ENCODE data around the gene NEDD4L.

DNA sequence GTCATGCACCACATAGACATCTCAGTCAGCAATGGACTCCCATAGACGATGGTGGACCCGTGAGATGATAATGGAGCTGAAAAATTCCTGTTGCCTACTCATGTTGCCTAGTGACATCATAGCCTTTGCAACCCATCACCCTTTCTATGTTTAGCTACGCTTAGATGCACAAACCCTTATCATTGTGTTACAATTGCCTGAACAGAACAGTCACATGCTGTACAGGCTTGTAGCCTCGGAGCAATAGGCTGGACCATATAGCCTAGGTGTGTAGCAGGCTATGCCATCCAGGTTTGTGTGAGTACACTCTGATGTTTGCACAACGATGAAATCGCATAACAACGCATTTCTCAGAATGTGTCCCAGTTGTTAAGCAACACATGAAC lies 363.2 kb downstream of the NEDD4L start:
- TF ChIP-seq ZNF8 (CRISPR knock-in tag; IDR thresholded peaks at IDR 0.05), result no peak
- no peak for TF ChIP-seq TOX (CRISPR knock-in tag; IDR thresholded peaks at IDR 0.05; ENCODE audit: borderline replicate concordance)
- no peak for TF ChIP-seq OSR1 (CRISPR knock-in tag; IDR thresholded peaks at IDR 0.05)
- no peak for TF ChIP-seq ZC3H10 (CRISPR knock-in tag; IDR thresholded peaks at IDR 0.05)
- no peak for TF ChIP-seq ZFP30 (CRISPR knock-in tag; IDR thresholded peaks at IDR 0.05)
- TF ChIP-seq, protein P1, sequence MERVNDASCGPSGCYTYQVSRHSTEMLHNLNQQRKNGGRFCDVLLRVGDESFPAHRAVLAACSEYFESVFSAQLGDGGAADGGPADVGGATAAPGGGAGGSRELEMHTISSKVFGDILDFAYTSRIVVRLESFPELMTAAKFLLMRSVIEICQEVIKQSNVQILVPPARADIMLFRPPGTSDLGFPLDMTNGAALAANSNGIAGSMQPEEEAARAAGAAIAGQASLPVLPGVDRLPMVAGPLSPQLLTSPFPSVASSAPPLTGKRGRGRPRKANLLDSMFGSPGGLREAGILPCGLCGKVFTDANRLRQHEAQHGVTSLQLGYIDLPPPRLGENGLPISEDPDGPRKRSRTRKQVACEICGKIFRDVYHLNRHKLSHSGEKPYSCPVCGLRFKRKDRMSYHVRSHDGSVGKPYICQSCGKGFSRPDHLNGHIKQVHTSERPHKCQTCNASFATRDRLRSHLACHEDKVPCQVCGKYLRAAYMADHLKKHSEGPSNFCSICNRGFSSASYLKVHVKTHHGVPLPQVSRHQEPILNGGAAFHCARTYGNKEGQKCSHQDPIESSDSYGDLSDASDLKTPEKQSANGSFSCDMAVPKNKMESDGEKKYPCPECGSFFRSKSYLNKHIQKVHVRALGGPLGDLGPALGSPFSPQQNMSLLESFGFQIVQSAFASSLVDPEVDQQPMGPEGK (CRISPR knock-in tag; IDR thresholded peaks at IDR 0.05; ENCODE audit: borderline replicate concordance), result no peak
- no peak for TF ChIP-seq ZFP3 (CRISPR knock-in tag; IDR thresholded peaks at IDR 0.05)
- no peak for TF ChIP-seq RARB (CRISPR knock-in tag; IDR thresholded peaks at IDR 0.05)
- TF ChIP-seq, protein P2, sequence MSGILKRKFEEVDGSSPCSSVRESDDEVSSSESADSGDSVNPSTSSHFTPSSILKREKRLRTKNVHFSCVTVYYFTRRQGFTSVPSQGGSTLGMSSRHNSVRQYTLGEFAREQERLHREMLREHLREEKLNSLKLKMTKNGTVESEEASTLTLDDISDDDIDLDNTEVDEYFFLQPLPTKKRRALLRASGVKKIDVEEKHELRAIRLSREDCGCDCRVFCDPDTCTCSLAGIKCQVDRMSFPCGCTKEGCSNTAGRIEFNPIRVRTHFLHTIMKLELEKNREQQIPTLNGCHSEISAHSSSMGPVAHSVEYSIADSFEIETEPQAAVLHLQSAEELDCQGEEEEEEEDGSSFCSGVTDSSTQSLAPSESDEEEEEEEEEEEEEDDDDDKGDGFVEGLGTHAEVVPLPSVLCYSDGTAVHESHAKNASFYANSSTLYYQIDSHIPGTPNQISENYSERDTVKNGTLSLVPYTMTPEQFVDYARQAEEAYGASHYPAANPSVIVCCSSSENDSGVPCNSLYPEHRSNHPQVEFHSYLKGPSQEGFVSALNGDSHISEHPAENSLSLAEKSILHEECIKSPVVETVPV (CRISPR knock-in tag; IDR thresholded peaks at IDR 0.05), result no peak
- no peak for TF ChIP-seq SNAI2 (CRISPR knock-in tag; IDR thresholded peaks at IDR 0.05)
